ENCODE measurements around the gene NTM.

The NTM gene

DNA sequence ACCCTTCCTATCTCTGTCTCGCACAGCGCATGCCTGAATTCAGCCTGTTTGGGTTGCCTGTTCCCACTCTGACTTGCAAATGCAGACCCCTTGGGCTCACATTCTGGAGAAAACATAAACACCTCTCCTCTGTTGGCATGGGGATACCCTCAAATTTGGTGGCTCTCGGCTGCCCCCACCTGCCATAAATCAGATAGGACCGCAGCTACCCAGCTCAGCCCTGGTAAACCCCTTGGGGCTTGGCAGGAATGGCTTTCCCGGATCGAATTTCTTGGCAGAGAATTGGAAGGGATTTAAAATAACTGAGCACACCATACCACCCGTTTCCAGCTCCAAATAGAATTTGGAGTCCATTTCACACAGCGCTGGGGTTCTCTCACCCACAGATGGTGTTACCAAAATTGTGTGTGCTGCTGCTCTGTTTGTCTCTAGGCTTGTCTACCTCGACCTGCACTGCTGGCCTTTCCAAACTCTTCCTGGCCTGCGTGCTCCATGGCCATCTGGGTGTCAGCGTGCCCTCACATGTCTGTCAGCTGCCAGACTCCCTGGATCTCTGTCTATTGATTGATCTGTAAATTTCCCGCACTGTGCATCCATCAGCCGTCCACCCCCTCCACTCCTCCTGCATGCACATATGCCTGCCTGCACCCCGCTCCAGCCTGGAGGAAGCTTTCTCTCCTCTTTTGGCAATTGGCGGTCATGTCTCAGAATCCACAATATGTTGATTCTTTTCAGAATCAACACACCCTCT lies 134.0 kb downstream of the NTM start:
- DNase-seq, result no peak

DNA sequence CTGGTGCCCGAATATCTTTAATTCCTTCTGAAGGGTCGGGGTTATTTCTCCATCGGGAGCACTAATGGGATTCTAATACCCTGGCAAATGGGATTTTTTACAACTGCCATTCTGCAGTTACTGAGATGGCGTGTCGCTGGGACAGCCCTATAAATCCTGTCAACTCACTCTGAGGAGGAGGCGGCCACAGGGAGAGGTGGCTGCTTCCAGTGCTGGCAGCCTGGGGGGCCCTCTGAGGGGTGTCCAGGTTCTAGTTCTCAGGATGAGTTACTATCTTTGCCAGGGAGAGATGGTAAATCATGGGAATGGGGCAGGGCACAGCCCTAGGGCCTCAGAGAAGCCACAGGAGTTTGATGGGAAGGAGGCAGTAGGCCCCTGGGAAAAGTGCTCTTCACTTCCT lies 135.9 kb downstream of the NTM start:
- no peak for DNase-seq

DNA sequence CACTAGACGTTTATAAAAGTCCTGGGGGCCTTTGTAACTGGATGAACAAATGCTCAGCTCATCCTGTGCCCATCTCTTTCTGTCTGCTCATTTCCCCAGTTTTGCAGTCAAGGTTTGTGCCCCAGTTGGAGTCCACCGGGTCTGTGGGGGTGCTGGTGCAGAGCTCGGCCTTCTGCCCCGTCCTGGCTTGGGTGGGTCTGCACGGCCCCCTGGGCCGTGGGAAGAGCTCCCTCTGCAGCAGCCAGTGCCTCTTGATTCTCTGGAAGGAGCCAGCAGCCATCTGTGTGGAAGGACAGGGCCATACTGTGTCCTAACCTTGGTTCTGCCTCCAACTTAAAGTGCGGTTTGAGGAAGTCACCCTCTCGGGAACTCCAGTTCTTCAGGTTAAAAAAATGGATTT lies 140.2 kb downstream of the NTM start:
- DNase-seq, result no peak

DNA sequence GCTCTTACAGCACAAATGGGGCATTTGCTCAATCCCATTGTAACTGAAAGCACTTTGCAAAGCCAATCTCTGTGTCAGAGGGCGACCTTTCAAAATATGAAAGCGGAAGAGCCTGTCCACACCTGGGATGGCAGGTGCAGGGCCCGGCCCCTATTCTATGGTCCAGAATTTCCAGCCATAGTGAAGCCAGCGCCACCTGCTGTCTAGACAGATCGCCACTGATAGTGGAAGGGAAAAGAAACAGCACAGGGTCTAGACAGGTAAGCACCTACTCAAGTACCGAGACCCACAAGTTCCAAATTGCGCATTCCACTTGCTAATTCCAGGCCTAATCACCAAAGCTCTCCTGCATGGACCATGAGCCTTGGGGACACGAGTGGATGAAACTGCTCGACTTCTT lies 141.4 kb downstream of the NTM start:
- DNase-seq, result peak; percentile 10

DNA sequence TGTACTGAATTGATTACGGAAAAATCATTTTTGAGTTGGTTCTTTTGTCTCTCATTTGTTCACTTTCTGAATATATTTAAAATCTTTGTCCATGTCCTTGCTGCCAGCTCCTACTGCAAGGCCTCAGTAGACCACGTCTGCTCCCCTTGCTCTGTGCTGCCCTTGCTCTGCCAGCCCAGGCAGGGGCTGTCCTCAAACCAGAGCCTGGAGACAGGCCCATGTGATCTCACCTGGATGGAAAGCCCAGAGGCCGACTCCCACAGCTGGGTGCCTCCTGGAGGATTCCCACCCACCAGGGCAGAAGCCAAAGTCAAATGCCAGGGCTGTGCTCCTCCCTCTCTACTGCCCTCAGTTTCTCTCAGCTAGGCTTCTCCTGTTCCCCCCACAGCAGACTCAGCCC lies 141.8 kb downstream of the NTM start:
- no peak for DNase-seq

DNA sequence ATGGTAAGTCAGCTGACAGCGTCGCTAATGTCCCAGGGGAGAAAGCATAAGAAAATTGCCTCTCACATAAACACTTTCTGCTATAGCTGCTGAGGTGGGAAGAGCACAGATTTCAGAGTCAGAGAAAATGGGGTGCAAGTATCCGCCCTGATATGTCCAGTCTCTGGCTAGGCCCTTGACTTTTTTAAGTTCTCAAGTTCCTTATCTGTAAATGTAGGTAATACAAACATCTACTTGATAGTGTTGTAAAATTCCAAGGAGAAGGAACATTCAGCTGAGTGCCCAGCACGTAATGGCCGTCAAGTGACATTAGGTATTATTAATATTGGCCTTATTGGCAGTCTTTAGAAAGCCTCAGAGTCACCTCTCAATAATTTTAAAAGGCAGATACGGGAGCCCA lies 143.6 kb downstream of the NTM start:
- DNase-seq, result no peak

DNA sequence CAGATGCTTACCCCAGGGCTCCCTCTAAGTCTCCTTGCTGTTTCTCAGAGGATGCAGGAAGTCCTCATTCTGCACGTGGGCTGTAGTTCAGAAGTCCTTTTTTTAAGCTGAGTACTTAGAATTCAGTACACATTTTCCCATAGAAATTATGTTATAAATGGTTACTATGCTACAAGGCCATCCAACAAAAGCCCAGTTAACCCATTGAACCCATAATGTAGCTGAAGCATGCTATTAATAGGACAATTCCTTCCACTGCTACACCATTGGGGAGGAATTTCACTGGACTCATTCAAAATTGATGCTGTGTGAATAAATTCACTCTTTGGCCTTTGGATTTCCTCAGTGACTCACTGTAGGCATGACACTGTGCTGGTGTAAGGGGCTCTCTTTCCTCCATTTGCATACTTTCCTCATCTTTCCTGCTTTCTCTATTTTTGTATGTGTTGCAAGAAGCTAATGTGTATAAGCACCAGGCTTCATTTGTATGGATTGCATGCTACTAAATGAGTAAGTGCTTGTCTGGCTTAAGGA lies 148.0 kb downstream of the NTM start:
- no peak for DNase-seq

DNA sequence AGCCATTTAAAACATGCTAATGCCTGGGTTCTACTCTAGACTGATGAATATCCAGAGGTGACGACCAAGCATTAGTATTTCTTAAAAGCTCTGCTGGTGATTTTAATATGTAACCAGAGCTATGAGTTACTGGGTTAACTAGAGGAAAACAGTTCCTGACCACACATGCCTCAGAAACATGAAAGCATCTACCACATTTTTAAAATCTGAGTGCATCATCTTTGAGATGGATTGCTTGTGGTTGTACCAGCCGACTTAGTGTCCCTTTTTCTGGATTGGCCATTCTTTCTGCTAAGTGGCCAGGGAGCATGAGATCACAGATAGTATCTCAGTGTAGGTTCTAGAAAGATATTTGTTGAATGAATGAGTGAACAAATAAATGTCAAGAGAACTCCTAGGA lies 152.4 kb downstream of the NTM start:
- no peak for DNase-seq

DNA sequence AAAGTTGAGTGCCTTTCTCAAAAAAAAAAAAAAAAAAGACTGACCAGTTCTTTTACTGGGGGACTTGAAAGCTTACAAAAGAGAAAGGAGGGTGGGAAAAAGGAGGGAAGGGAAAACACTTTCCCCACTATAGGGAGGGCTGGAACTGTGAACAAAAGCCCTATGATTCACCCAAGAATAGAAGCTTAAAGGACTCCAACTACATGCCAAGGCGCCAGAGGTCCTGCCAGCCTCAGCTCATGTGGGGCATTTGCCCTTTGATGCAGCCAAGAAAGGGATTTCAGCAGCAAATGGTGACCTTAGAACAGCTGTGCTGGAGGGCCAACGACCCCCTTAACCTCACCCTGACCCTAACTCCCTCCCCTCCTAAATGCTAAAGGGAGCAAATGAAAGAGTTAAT lies 160.0 kb downstream of the NTM start:
- no peak for DNase-seq

DNA sequence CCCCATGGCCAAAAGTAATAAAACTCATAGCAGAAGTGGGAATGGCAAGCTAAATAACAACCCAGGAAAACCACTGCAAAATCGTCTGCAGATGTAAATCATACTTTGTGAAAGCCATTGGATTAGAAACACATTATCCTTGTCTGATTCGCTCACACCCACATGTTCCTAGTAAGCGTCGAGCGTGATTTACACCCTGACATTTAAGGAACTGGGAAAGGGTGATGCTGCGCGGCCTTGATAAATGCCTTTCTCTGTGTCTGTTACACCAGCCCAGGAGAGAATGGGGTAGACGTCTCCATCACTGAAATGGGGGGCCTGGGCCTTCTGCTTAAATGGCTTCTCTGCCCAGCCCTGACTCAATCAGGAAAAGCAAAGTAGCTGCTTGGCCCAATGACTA lies 162.7 kb downstream of the NTM start:
- no peak for DNase-seq

DNA sequence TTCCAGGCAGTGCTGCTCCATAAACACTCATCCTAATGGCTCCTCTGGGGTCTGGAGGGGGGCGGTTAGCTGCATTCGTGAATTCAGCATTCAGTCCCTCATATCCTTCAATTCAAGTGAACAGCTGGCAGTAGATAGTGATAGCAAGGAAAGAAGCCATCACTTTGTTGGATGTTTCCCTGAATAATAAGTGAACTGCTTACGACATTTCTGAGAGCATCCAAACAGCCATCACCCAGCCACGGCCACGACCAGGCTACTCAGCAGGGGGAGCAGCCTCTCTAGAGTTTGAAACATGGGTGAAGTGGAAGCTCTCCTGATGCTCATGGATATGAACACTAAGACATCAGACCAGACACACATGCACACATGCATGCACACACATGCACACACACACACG lies 163.6 kb downstream of the NTM start:
- no peak for DNase-seq

DNA sequence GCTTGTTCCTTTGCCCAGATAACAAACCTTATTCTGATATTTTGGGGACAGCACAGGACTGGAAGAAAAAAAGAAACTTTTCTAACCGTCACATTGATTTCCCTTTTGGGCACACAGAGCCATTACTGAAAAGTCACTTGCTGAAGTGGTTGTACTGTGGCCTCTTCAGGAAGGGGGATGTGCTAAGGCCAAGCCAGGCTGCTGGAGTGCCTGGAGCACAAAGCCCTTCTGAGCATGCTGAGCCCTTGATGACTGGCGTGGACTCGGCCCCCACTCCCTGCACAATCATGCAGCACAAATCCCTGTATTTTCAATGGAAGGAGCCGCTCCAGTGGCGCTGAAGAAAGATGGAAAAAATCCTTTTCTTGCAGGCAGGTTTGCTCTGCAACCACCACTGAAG lies 164.2 kb downstream of the NTM start:
- no peak for DNase-seq

DNA sequence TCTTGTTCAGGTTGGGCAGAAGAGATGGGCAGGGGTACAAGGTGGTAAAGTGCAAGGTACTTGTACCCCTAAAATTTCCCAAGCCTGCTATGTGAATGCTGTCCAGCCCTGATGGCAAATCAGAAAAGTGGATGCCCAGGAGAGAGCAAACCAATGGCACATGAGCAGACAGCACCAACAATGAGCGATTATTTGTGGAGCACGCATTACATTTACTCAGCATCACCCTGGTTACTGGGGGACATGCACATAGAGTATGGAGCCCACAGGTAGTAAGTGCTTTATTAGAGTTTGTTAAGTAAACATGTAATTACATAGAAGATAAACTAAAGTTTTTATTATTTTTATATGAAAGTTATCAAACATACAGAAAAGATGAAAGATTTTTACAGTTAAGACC lies 165.7 kb downstream of the NTM start:
- no peak for DNase-seq

DNA sequence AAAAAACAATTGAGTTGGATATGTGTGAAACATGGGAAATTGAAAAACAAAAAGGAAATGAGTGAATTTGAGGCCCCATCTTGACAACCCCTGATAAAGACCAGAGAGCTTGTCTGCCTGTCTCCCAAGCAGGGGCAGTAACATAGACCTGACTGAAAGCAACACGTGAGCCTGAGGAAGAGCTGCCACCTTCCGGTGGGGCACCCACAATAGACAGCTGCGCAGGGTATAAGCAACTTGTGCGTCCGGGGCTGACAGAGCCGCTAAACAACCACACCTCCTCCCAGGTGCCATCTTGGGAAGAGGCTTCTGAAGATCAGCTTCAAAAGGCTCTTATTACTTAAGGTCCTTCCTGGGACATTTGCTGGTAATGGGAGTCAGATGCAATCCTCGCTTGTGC lies 166.8 kb downstream of the NTM start:
- DNase-seq, result no peak

DNA sequence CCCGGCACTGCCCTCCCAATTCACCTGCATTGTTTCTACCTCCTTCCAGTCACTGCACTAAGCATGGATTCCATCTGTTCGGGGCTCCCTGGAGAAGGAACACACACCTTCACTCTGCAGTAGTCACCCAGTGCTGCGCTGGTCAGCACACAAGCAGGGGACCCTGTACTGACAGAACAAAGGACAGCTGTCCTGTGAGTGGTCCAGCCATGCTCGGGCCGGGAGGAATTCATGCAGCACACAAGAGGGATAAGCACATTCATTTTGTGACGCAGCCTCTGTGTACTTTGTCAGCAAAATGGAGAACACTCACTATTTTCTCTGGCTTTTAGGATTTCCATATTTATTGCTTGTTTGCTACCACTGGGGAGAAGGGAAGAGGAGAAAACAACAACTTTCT lies 167.3 kb downstream of the NTM start:
- DNase-seq, result no peak

DNA sequence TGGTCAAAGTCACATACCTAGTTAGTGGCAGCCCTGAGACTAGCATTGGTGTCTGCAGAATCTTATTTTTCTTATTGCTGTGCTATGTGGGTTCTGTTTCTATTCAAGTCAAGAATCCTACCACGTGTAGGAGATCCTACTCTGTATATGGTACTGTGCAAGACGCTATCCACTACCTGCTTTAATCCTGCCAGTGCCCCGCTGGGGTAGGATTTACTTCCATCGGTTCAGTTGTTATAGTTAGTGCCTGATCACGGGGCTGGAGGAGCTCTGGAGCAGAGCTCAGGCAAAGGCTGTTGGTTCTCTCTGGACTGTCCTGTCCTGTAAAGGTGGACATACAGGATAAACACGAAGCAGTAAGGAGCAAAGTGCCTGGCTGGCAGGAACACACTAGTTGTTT lies 167.9 kb downstream of the NTM start:
- no peak for DNase-seq

DNA sequence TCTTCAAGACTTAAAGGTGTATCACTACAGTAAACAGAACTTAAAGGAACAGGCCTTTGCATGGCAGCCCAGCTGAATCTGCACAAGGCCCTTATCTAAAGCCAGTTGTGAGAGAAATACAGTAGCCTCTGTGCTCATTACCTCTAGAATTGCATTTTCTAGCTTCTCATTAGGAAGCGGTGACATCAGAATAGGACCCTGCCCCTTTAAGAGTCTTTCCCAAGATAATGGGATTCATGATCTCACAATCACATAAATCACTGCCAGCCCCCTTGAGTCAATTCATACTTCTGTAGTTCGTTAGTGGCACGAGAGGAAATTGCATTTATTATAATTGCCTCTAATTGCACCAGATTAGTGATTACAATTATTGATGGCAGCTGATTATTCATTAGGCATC lies 170.3 kb downstream of the NTM start:
- DNase-seq, result no peak

DNA sequence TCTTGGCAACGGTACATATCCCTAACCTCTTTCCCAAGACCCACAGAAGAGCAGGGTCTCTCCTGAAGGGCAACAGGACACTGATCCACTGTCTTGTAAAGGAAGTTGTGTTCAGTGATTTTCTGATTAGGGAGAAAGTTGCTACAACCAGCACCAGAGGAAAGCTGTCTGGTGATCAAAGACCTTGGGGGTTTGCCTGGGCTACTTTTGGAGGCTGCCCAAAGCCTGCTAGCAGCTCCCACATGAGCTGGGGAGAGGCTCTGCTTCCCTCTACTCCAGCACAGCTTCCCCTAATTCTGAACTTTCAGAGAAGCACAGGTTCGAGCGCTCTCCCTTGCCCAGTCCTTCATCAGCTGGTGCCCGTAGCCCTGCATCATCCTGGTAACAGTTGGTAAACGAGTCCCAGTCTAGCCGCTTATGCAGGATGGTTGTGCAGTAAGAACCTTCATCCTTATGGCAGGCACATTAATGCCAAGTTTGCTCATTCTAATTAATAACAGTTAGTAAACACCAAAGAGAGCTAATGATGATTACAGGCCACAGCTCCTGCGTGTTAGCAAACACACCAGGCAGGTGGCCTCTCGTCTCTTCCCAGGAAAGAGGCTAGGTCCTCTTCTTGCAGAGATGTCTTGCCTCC lies 173.1 kb downstream of the NTM start:
- no peak for DNase-seq

DNA sequence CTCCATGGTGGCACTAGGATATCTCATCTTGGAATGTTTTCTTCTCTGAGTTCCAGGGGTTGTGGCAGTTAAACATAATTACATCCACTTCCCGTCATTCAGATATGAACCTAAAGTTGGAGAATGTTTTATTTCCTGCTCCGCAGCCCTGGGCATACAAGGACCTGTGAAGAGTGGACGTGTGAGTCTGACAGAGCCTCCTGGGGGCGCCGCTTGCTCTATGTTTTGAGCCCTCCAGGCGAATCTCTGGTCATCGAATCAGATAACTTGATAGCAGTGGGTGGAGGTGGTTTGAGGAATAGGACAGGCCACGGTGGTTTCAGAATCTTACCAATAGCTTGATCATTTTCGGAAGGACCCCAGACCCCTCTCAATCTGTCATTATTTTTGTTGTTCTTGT lies 174.2 kb downstream of the NTM start:
- no peak for DNase-seq

DNA sequence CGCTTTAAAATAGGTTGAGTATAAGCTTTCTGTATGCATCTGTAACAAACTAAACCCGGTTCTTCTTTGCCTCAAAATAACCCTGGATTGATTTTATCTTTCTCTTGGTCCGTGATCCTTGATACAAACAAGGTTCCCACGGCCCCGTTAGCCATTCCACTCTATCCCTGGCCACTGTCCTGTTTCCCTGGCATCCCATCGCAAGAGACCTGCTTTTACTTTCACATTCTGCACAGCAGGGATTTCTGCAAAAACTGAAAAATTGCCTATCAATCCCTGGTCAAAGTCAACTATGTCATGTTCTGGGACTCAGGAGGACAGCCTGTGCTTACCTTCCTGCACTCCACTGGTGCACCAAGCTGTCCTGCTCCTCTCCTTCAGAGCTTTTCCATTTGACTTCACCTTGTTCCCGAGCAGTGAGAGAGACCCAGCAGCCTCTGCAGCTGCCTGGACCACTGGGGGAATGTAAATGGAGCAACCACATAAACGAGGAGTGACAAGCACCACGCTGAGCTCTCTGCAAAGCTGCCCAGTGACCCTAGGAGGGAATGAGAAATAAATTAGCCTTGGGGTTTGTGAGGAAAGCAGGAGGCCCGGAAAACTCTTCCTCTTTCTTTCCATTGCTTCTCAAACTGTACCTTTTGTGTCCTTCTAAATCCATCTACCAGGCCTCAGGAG lies 175.9 kb downstream of the NTM start:
- no peak for DNase-seq

DNA sequence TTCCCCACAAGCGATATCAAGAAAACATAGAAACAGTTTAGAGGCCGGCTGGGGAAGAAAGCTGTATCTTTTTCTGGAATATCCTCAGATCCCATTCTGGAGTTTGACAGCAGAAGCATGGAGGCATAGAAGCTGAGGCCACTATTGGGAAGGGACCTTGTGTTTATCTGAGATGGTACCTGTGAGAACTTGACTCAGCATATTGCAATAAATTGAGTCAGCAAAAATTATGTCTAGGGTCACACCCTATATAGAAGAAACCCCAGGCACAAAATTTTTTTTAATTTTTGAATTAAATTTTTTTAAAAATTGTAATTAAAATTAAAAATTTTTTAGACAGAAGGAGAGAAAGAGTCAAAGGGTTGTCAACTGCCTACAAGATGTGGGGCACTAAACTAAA lies 178.7 kb downstream of the NTM start:
- DNase-seq, result no peak

DNA sequence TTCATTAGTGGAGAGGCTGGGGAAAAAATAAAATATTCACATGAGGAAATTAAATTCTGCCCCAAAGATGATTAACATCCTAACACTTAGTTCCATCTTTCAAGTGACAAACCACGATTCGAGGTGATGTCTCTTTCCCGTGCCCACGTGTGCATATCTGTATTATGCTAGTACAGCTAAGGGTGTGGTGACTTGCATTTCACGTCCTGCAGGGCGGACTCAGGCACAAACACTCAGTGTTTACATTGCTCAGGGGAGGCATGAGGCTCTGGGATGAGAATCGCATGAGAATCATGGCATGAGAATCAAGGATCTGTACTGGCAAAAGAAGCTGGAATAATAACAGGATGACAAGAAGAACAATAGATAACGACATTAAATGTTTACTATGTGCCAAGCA lies 179.4 kb downstream of the NTM start:
- no peak for DNase-seq

DNA sequence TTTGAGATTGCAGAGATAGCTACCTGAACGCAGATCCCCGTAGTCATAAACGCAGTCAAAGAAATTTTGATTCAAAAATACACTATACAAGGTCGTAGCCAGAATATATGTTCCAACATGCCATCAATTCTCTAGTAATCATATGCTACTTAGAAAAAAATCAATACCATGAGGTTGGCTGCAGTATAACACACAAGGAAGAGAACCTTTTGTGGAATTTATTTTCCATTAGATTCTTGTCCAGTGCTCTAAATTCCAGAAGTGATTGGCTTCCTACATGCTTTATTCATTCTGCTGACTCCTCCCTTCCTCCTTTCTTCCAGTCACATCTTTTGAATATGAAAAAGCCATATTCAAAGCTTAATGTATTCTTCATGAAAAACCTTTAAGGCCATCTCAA lies 189.9 kb downstream of the NTM start:
- no peak for DNase-seq

DNA sequence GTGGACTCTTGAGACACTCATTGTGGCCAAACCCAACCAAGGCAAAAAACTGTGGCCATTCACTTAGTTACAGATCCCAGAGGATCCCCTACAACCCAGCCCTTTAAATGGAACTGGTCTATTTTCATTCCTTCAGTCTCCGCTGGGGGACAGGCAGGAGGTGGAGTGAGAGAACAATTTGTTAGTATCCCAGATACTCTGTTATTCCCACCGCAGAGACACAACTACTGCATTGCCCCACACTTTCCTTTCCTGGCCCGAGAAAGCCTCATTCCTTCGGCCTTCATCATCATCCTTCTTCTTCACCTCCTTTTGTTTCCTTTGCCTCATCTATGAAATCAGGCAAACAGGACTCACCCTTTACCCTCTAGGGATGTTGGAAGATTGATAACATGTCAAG lies 191.1 kb downstream of the NTM start:
- DNase-seq, result no peak
